ENCODE results near the gene CACNB1.

- TF ChIP-seq SMAD3 (CRISPR knock-in tag; IDR thresholded peaks at IDR 0.05), result no peak
- no peak for TF ChIP-seq KAT2B (IDR thresholded peaks at IDR 0.05; ENCODE audit: borderline replicate concordance, low read depth, low read length)
- no peak for TF ChIP-seq CTCF (CRISPR knock-in tag; IDR thresholded peaks at IDR 0.05)
- no peak for TF ChIP-seq MYNN (CRISPR knock-in tag; IDR thresholded peaks at IDR 0.05; ENCODE audit: low read depth)
- TF ChIP-seq GMEB1 (CRISPR knock-in tag; IDR thresholded peaks at IDR 0.05; ENCODE audit: borderline replicate concordance), result no peak
- no peak for TF ChIP-seq THRA (CRISPR knock-in tag; IDR thresholded peaks at IDR 0.05; ENCODE audit: borderline replicate concordance)
- no peak for TF ChIP-seq U2AF2 (IDR thresholded peaks at IDR 0.05; ENCODE audit: low read depth, low read length)
- no peak for TF ChIP-seq SIN3A (IDR thresholded peaks at IDR 0.05; ENCODE audit: borderline replicate concordance, low read depth, low read length)
- no peak for TF ChIP-seq ZNF839 (CRISPR knock-in tag; IDR thresholded peaks at IDR 0.05; ENCODE audit: borderline replicate concordance)
- TF ChIP-seq ATF2 (CRISPR knock-in tag; IDR thresholded peaks at IDR 0.05), result no peak
Observed at GRCh38 chr17:39236450-39236927, 39.0 kb upstream of the CACNB1 start.
